HG03469 (cell line): ENCODE results near the gene IQCH.

Source experiments
- ATAC-seq: cut with Tn5 transposase; IDR thresholded peaks from one replicate; pipeline ENCODE4 v1.9.1; 2021; ENCODE audit warnings: mild to moderate bottlenecking, moderate library complexity, moderate number of reproducible peaks; ENCODE audit not compliant: unreplicated experiment

Gene IQCH

GRCh38 chr15:67385971-67386370 is 131.4 kb downstream of the IQCH start:
- no peak for ATAC-seq

- no peak for ATAC-seq
These were observed 132.4 kb downstream of the IQCH start for GRCh38 chr15:67386947-67387346.

- no peak for ATAC-seq
These were observed 135.4 kb downstream of the IQCH start for GRCh38 chr15:67389975-67390374.

GRCh38 chr15:67394873-67395639 is 140.5 kb downstream of the IQCH start:
- ATAC-seq = no peak

GRCh38 chr15:67396114-67396513 is 141.5 kb downstream of the IQCH start:
- ATAC-seq = no peak

GRCh38 chr15:67397139-67397538 is 142.6 kb downstream of the IQCH start:
- ATAC-seq = no peak

- ATAC-seq = no peak
These were observed 145.3 kb downstream of the IQCH start for GRCh38 chr15:67399925-67400324.

GRCh38 chr15:67400890-67401289 is 146.3 kb downstream of the IQCH start:
- no peak for ATAC-seq

- no peak for ATAC-seq
These were observed 146.8 kb downstream of the IQCH start for GRCh38 chr15:67401336-67401735.

- no peak for ATAC-seq
These were observed 149.0 kb downstream of the IQCH start for GRCh38 chr15:67403428-67404154.

GRCh38 chr15:67405208-67406191 is 150.9 kb downstream of the IQCH start:
- no peak for ATAC-seq

GRCh38 chr15:67406257-67406861 is 151.8 kb downstream of the IQCH start:
- no peak for ATAC-seq

- ATAC-seq = no peak
These were observed 153.2 kb downstream of the IQCH start for GRCh38 chr15:67407786-67408185.

GRCh38 chr15:67409175-67409574 is 154.6 kb downstream of the IQCH start:
- no peak for ATAC-seq

- no peak for ATAC-seq
These were observed 156.9 kb downstream of the IQCH start for GRCh38 chr15:67411486-67411885.

GRCh38 chr15:67413770-67414390 is 159.3 kb downstream of the IQCH start:
- ATAC-seq = no peak

- no peak for ATAC-seq
These were observed 160.6 kb downstream of the IQCH start for GRCh38 chr15:67415181-67415580.

GRCh38 chr15:67416891-67417290 is 162.3 kb downstream of the IQCH start:
- ATAC-seq = no peak

GRCh38 chr15:67419705-67420104 is 165.1 kb downstream of the IQCH start:
- ATAC-seq = no peak

GRCh38 chr15:67420137-67420536 is 165.6 kb downstream of the IQCH start:
- ATAC-seq = no peak
